ENCODE results near the gene MAP2K1.

Gene MAP2K1

GRCh38 chr15:66415360-66415759 lies 28.6 kb downstream of the MAP2K1 start:
- DNase-seq (ENCODE audit: low spot score), result no peak
- TF ChIP-seq CTCF (IDR thresholded peaks at IDR 0.05; ENCODE audit: extremely low read depth, missing control alignments), result no peak

GRCh38 chr15:66417736-66418135 lies 31.0 kb downstream of the MAP2K1 start:
- no peak for TF ChIP-seq CTCF (IDR thresholded peaks at IDR 0.05; ENCODE audit: extremely low read depth, missing control alignments)
- no peak for DNase-seq (ENCODE audit: low spot score)

- TF ChIP-seq CTCF (IDR thresholded peaks at IDR 0.05; ENCODE audit: extremely low read depth, missing control alignments), result no peak
- no peak for DNase-seq (ENCODE audit: low spot score)
Measured at GRCh38 chr15:66419471-66419870, 32.8 kb downstream of the MAP2K1 start.

GRCh38 chr15:66422347-66422746 lies 35.6 kb downstream of the MAP2K1 start:
- DNase-seq (ENCODE audit: low spot score), result no peak
- TF ChIP-seq CTCF (IDR thresholded peaks at IDR 0.05; ENCODE audit: extremely low read depth, missing control alignments), result no peak

GRCh38 chr15:66423149-66423548 lies 36.4 kb downstream of the MAP2K1 start:
- DNase-seq (ENCODE audit: low spot score), result no peak

GRCh38 chr15:66424963-66425612 lies 38.4 kb downstream of the MAP2K1 start:
- TF ChIP-seq CTCF (IDR thresholded peaks at IDR 0.05; ENCODE audit: extremely low read depth, missing control alignments), result no peak
- DNase-seq (ENCODE audit: low spot score), result peak; percentile 45

More at GRCh38 chr15:66423149-66423548, 36.4 kb downstream of the MAP2K1 start:
- TF ChIP-seq CTCF (IDR thresholded peaks at IDR 0.05; ENCODE audit: extremely low read depth, missing control alignments), result no peak

- TF ChIP-seq CTCF (IDR thresholded peaks at IDR 0.05; ENCODE audit: extremely low read depth, missing control alignments), result no peak
- DNase-seq (ENCODE audit: low spot score), result no peak
Measured at GRCh38 chr15:66425837-66426236, 39.1 kb downstream of the MAP2K1 start.

All from GM20000 (cell line).